Stomach (tissue), 9 donors: ENCODE data around the gene TMCO4. TPM values are rescaled to one million over a fixed set of nuclear protein-coding genes. Genes with fewer than 3 reads are reported as not detected.

Experiments
- DNase-seq, 2 donors: peaks; one replicate each; pipeline versions ENCODE4 v3.0.0 to v3.0.0-alpha.2; 2013 to 2019
- H3K27ac ChIP-seq, 5 donors: fragments of 200-600 bp in 4 of 5; sonication (generic) in 4 of 5; one replicate each; pipeline ENCODE4 v1.5.1; 2013 to 2019; ENCODE audit warnings: mild to moderate bottlenecking in 1 of 5, moderate library complexity in 1 of 5
- H3K27me3 ChIP-seq, 3 donors: fragments of 200-600 bp; sonication (generic); one replicate each; pipeline ENCODE4 v1.5.1; 2017 to 2019; ENCODE audit warnings: mixed run types in 1 of 3
- H3K36me3 ChIP-seq, 4 donors: fragments of 200-600 bp; sonication (generic); 1 replicate in 3 of 4; 2 replicates in 1 of 4; pipeline ENCODE4 v1.5.1; 2016 to 2019
- H3K4me1 ChIP-seq, 4 donors: fragments of 200-600 bp; sonication (generic); one replicate each; pipeline ENCODE4 v1.5.1; 2016 to 2019
- H3K4me3 ChIP-seq, 4 donors: fragments of 200-600 bp; sonication (generic) in 3 of 4; one replicate each; pipeline ENCODE4 v1.5.1; 2016 to 2019; ENCODE audit warnings: mild to moderate bottlenecking in 1 of 4
- H3K9me3 ChIP-seq, 4 donors: fragments of 200-600 bp; sonication (generic); one replicate each; pipeline ENCODE4 v1.5.1; 2016 to 2019
- EP300 ChIP-seq: sonication (generic); formaldehyde crosslinking; IDR thresholded peaks from one replicate; pipeline ENCODE4 v1.6.1; 2017; ENCODE audit warnings: antibody characterized with exemption
- POLR2A ChIP-seq, 4 donors: fragments of 450-650 bp; IDR thresholded peaks; one replicate each; pipeline ENCODE4 v1.6.1; 2016; ENCODE audit warnings: antibody characterized with exemption in 4 of 4, control low read depth in 2 of 4, mild to moderate bottlenecking in 1 of 4, moderate library complexity in 1 of 4
- POLR2AphosphoS5 ChIP-seq, 3 donors: sonication (generic); formaldehyde crosslinking; IDR thresholded peaks; one replicate each; pipeline ENCODE4 v1.6.1; 2016; ENCODE audit warnings: antibody characterized with exemption in 3 of 3
- WGBS, 5 donors: extraction: QIAGEN DNeasy Blood & Tissue Kit in 3 of 5; methylation state at CpG; one replicate each; pipeline versions ENCODE4 v1.1.5 to v1.1.7; 2013 to 2018; 5-methylcytosine and 5-hydroxymethylcytosine counted together
- intact Hi-C: fragments of 100-400 bp; cut with DNase I; formaldehyde crosslinking; loops from one replicate; pipeline ENCODE4 v1.15.1; 2023; ENCODE audit warnings: low total_unique reads
- polyA plus RNA-seq, 3 donors: library from polyadenylated mRNA; stranded (reverse); fragments of 200-250 nt; gene quantifications; one replicate each; pipeline ENCODE4 v1.2.3, GENCODE V29; 2013
- total RNA-seq, 5 donors: library from RNA; depleted of rRNA; stranded (reverse); fragments of >200 nt; gene quantifications; one replicate each; pipeline versions ENCODE4 v1.1.0 to v1.2.3, GENCODE V29; 2014 to 2016
- TF ChIP-seq, protein P1 (sequence below), 7 experiments: fragments of 450-650 bp in 4 of 7; fragments of 200-600 bp in 3 of 7; sonication (generic) in 3 of 7; IDR thresholded peaks; one replicate each; pipeline ENCODE4 v1.5.1; 2016 to 2019; ENCODE audit warnings: antibody characterized with exemption in 7 of 7, control low read depth in 2 of 7, mild to moderate bottlenecking in 1 of 7
- donor health status: healthy with polysubstance abuse.
- donor health status: Bipolar disorder and iron deficiency.
- donor health status: healthy.

TMCO4 gene
- total and polyA plus RNA-seq, 8 donors: 5.3 to 326 (median 24.2) TPM

DNA sequence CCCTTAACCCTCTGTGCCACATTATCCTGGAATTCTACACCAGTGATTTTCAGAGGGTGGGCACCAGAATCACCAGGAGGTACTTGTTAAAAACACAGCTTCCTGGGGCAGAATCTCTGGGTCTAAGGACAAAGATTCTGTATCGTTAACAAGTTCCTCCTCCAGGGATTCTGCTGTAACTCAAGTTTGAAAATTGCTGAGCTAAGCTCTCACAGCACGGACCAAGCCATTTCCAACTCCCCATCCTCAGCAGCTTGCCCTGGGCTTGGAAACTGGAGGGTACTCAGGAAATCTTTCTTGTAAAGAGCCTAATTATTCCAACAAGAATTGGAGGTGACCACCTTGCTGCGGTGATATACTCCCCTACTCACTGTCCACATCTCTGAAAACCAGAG is 48.8 kb downstream of the TMCO4 start:
- Histone ChIP-seq H3K36me3 (peaks cover 36 to 100% (median 98%) of the 10 kb centered on the region in 4 donors), H3K9me3 (no peaks in the 10 kb centered on the region), H3K4me3 (no peak overlapping the region), H3K27ac (no peak overlapping the region), H3K4me1 (no peaks in the 10 kb centered on the region), H3K27me3 (no peaks in the 10 kb centered on the region)
- TF ChIP-seq, protein P1, sequence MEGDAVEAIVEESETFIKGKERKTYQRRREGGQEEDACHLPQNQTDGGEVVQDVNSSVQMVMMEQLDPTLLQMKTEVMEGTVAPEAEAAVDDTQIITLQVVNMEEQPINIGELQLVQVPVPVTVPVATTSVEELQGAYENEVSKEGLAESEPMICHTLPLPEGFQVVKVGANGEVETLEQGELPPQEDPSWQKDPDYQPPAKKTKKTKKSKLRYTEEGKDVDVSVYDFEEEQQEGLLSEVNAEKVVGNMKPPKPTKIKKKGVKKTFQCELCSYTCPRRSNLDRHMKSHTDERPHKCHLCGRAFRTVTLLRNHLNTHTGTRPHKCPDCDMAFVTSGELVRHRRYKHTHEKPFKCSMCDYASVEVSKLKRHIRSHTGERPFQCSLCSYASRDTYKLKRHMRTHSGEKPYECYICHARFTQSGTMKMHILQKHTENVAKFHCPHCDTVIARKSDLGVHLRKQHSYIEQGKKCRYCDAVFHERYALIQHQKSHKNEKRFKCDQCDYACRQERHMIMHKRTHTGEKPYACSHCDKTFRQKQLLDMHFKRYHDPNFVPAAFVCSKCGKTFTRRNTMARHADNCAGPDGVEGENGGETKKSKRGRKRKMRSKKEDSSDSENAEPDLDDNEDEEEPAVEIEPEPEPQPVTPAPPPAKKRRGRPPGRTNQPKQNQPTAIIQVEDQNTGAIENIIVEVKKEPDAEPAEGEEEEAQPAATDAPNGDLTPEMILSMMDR (IDR thresholded peaks at IDR 0.05): no peak
- no peak for TF ChIP-seq POLR2A (IDR thresholded peaks at IDR 0.05)
- TF ChIP-seq POLR2AphosphoS5 (IDR thresholded peaks at IDR 0.05): no peak
- no peak for TF ChIP-seq EP300
- 87 to 100% (median 95%) methylated on average over 3 of the region's 3 CpGs for WGBS, 5 donors
- DNase-seq: no peak
- intact Hi-C loops: no loop called here

DNA sequence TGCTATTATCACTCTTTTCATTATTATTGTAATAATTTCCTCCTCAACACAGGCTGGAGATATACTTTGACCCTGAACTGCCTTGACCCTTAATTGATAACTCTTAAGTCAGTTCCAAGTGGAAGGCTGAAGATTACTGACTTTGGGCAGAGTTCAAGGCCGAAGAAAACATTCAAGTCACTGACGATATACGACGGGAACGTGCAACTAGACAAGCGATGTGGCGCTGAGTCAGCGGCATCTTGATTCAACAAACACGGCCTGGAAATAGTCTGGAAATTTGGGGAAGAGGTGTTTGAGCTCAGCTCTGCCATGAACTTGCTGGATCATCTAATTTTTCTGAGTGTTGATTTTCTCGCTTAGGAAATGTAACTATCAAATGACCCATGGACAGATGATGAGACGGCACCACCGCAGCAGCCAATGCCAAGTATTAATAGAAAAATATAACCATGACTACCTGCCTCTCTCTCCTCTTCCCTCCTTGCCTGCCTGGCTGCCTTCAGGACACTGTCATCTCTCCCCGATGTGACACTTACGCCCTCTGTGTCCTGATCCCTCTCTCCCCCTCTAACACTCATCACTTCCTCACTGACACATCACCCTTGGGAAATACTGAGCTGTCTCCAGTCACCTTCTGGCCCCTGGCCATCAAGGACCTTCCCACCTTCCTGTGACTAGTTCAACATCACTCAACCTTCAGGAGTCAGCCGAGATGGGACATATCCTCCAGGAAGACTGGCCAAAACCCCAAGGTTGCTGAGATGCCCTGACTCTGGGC is 49.4 kb downstream of the TMCO4 start:
- TF ChIP-seq POLR2AphosphoS5 (IDR thresholded peaks at IDR 0.05): no peak
- no peak for TF ChIP-seq POLR2A (IDR thresholded peaks at IDR 0.05)
- TF ChIP-seq EP300: no peak
- TF ChIP-seq, protein P1 (IDR thresholded peaks at IDR 0.05): no peak
- Histone ChIP-seq H3K36me3 (peaks cover 37 to 100% (median 98%) of the 10 kb centered on the region in 4 donors), H3K27me3 (no peaks in the 10 kb centered on the region), H3K4me1 (no peaks in the 10 kb centered on the region), H3K4me3 (no peak overlapping the region), H3K9me3 (no peaks in the 10 kb centered on the region), H3K27ac (no peak overlapping the region)
- intact Hi-C loops: no loop called here
- 86 to 95% (median 92%) methylated on average over 15 of the region's 15 CpGs for WGBS, 5 donors
- DNase-seq: no peak

DNA sequence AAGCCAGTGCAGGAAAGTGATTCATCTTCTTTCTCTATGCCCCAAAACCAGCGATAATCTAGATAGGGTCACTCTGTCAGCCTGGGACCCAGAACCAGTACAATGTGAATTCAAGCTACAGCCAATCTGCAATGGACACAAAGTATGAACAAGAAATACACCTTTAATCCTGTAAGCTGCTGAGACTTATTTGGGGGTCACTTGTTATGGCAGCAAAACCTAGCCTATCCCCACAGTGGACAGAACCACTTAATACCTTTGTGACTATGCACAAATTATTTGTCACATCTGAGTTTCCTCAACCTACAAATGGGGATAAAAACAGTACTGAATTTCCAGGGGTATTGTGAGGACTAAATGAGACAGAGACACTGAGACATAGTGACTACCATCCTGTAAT is 50.0 kb downstream of the TMCO4 start:
- DNase-seq: no peak
- intact Hi-C loops: no loop called here
- Histone ChIP-seq H3K27ac (no peak overlapping the region), H3K9me3 (no peaks in the 10 kb centered on the region), H3K4me1 (peaks cover 0 to 2% (median under 1%) of the 10 kb centered on the region in 4 donors), H3K36me3 (peaks cover 36 to 100% (median 98%) of the 10 kb centered on the region in 4 donors), H3K4me3 (no peak overlapping the region), H3K27me3 (no peaks in the 10 kb centered on the region)
- WGBS, 5 donors: 94 to 100% (median 96%) methylated on average over 1 of the region's 1 CpG
- TF ChIP-seq POLR2A (IDR thresholded peaks at IDR 0.05) (no peak), POLR2AphosphoS5 (IDR thresholded peaks at IDR 0.05) (no peak), EP300 (no peak)
- TF ChIP-seq, protein P1 (IDR thresholded peaks at IDR 0.05): no peak

DNA sequence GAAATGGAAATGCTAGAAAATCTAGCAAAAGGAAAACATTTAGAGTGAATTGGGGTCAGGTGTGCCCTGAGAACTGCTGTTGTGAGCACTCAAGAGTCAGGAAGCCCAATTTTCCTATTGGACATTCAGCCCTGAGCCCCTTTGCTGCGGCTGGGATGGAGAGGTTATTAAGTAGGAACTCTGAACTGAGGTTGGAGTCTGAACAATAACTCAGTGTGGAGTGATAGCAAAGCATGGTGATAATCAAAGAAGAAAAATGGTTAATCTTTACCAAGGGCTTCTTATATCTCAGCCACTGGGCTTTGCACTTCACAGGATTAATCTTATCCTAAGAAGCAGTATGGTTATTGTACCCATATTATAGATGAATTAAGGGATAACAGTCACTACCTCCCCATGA is 52.0 kb downstream of the TMCO4 start:
- TF ChIP-seq EP300 (no peak), POLR2A (IDR thresholded peaks at IDR 0.05) (no peak), POLR2AphosphoS5 (IDR thresholded peaks at IDR 0.05) (no peak)
- TF ChIP-seq, protein P1 (IDR thresholded peaks at IDR 0.05): no peak
- 76 to 92% (median 86%) methylated on average over 1 of the region's 1 CpG for WGBS, 5 donors
- peaks cover 0 to 12% (median 10%) of the 10 kb centered on the region in 4 donors for H3K4me1 ChIP-seq

More for the DNA sequence above, 52.0 kb downstream of the TMCO4 start:
- Histone ChIP-seq H3K27me3 (no peaks in the 10 kb centered on the region), H3K27ac (no peak overlapping the region), H3K9me3 (no peaks in the 10 kb centered on the region), H3K4me3 (no peak overlapping the region), H3K36me3 (peaks cover 28 to 99% (median 95%) of the 10 kb centered on the region in 4 donors)
- intact Hi-C loops: no loop called here
- no peak for DNase-seq
